Endothelial cell of umbilical vein (primary cell): Measurements from ENCODE around the gene ANKMY1. TPM values are rescaled to one million over a fixed set of nuclear protein-coding genes. Genes with fewer than 3 reads are reported as not detected.

Source experiments
- BruUV-seq: library from RNA; stranded (reverse); fragments of 400-500 nt; replicated peaks from 2 replicates; lab custom pipeline; 2021; lab: Mats Ljungman, UMichigan
- CTCF ChIA-PET: fragments of 300-600, 350-600 bp; sonication (Branson Sonifier 250); formaldehyde crosslinking; loops from one replicate; lab custom pipeline; 2021; ENCODE audit warnings: antibody characterized with exemption, inconsistent platforms; lab: Charles Lee
- POLR2A ChIA-PET: fragments of 300-600, 350-600 bp; sonication (Branson Sonifier 250); formaldehyde crosslinking; loops from one replicate; lab custom pipeline; 2021; ENCODE audit warnings: antibody characterized with exemption, inconsistent platforms; lab: Charles Lee
- DNase-seq: peaks from one replicate; pipeline ENCODE4 v3.0.0-alpha.2; 2011; ENCODE audit warnings: low read depth, low spot score
- FAIRE-seq: peaks from 2 replicates; lab custom pipeline; 2011; peaks lifted over from hg19 to GRCh38; lab: Jason Lieb, UNC
- H2AFZ ChIP-seq: 2 replicates; pipeline ENCODE4 v1.6.0; 2012; ENCODE audit warnings: low read depth, low read length, control low read depth, inconsistent platforms
- H3K27ac ChIP-seq: 2 replicates; pipeline ENCODE4 v1.5.1; 2011; ENCODE audit warnings: low read depth, mild to moderate bottlenecking, control low read depth, low read length, moderate library complexity; ENCODE audit not compliant: insufficient read depth
- H3K27me3 ChIP-seq, 2 experiments: 2 replicates each; pipeline versions ENCODE4 v1.6.0 to v1.6.1; 2011; ENCODE audit warnings: low read length in 2 of 2, mixed read lengths in 1 of 2; ENCODE audit not compliant: control insufficient read depth in 2 of 2, insufficient read depth in 2 of 2
- H3K36me3 ChIP-seq, 2 experiments: 2 replicates in 1 of 2; 3 replicates in 1 of 2; pipeline ENCODE4 v1.5.1; 2011; ENCODE audit warnings: low read length in 2 of 2, mild to moderate bottlenecking in 1 of 2, moderate library complexity in 1 of 2; ENCODE audit not compliant: control insufficient read depth in 2 of 2, insufficient read depth in 2 of 2; ENCODE audit errors: extremely low read depth in 1 of 2
- H3K4me1 ChIP-seq: 3 replicates; pipeline ENCODE4 v1.5.1; 2011; ENCODE audit warnings: mild to moderate bottlenecking, low read length; ENCODE audit not compliant: control insufficient read depth, insufficient read depth; ENCODE audit errors: extremely low read depth
- H3K4me2 ChIP-seq: 2 replicates; pipeline ENCODE4 v1.6.1; 2011; ENCODE audit warnings: low read length, control low read depth, mixed read lengths; ENCODE audit not compliant: insufficient read depth
- H3K4me3 ChIP-seq, 3 experiments: fragments of 200-600 bp in 1 of 3; sonication (generic), shearing (Covaris generic) in 1 of 3; replicated peaks in 1 of 3; 2 replicates each; pipeline ENCODE4 v1.5.1; 2011 to 2016; ENCODE audit warnings: control low read depth in 3 of 3, low read length in 3 of 3, mild to moderate bottlenecking in 2 of 3, inconsistent platforms in 1 of 3, low read depth in 1 of 3, moderate library complexity in 1 of 3; ENCODE audit not compliant: insufficient read depth in 1 of 3
- H3K79me2 ChIP-seq: 2 replicates; pipeline ENCODE4 v1.6.0; 2012; ENCODE audit warnings: low read length, inconsistent platforms; ENCODE audit not compliant: control insufficient read depth, insufficient read depth
- H3K9ac ChIP-seq: replicated peaks from 2 replicates; pipeline ENCODE3; 2011; ENCODE audit warnings: low read length, control low read depth; ENCODE audit not compliant: insufficient read depth; ENCODE audit errors: extremely low read depth
- H3K9me1 ChIP-seq: replicated peaks from 3 replicates; pipeline ENCODE4 v1.6.0; 2011; ENCODE audit warnings: mild to moderate bottlenecking, low read length; ENCODE audit not compliant: control insufficient read depth, insufficient read depth; ENCODE audit errors: extremely low read depth
- H3K9me3 ChIP-seq: replicated peaks from 2 replicates; pipeline ENCODE4 v1.5.1; 2012; ENCODE audit warnings: low read length, inconsistent platforms; ENCODE audit not compliant: control insufficient read depth, insufficient read depth
- H4K20me1 ChIP-seq: replicated peaks from 2 replicates; pipeline ENCODE3; 2011; ENCODE audit warnings: mild to moderate bottlenecking, low read length; ENCODE audit not compliant: control insufficient read depth, insufficient read depth; ENCODE audit errors: extremely low read depth
- CTCF ChIP-seq, 2 donors: IDR thresholded peaks; 1 replicate in 1 of 2; 2 replicates in 1 of 2; pipeline ENCODE4 v1.5.1; 2011; ENCODE audit warnings: low read length in 2 of 2, mild to moderate bottlenecking in 2 of 2, moderate library complexity in 2 of 2, control low read depth in 1 of 2, inconsistent platforms in 1 of 2, low read depth in 1 of 2; ENCODE audit not compliant: insufficient read depth in 1 of 2; ENCODE audit errors: extremely low read depth in 1 of 2
- EZH2 ChIP-seq: IDR thresholded peaks from 2 replicates; pipeline ENCODE4 v1.6.1; 2012; ENCODE audit warnings: borderline replicate concordance, low read depth, mild to moderate bottlenecking, moderate library complexity, low read length, inconsistent platforms; ENCODE audit not compliant: severe bottlenecking
- FOS ChIP-seq: IDR thresholded peaks from 2 replicates; pipeline ENCODE4 v1.6.1; 2011; ENCODE audit warnings: mild to moderate bottlenecking, low read length, moderate library complexity, borderline replicate concordance; ENCODE audit not compliant: insufficient read depth
- GATA2 ChIP-seq: IDR thresholded peaks from 2 replicates; pipeline ENCODE4 v1.7.0; 2011; ENCODE audit warnings: low read depth, mild to moderate bottlenecking, moderate library complexity, mixed read lengths, low read length; ENCODE audit not compliant: insufficient read length, insufficient read depth
- JUN ChIP-seq: IDR thresholded peaks from 2 replicates; pipeline ENCODE4 v1.6.1; 2011; ENCODE audit warnings: borderline replicate concordance, low read depth; ENCODE audit not compliant: insufficient read length, insufficient read depth
- MAX ChIP-seq: IDR thresholded peaks from 2 replicates; pipeline ENCODE4 v1.6.1; 2011; ENCODE audit not compliant: insufficient read depth, insufficient read length
- MYC ChIP-seq: IDR thresholded peaks from one replicate; pipeline ENCODE4 v1.6.1; 2011; ENCODE audit warnings: mild to moderate bottlenecking, low read depth, low read length
- POLR2A ChIP-seq: IDR thresholded peaks from 2 replicates; pipeline ENCODE4 v1.6.1; 2012; ENCODE audit warnings: low read depth, mild to moderate bottlenecking, control low read depth, low read length
- POLR2AphosphoS5 ChIP-seq: IDR thresholded peaks from 2 replicates; pipeline ENCODE4 v1.6.1; 2012; ENCODE audit warnings: low read depth, mild to moderate bottlenecking, control low read depth, low read length, moderate library complexity; ENCODE audit not compliant: insufficient read depth
- dilution Hi-C: fragments of 300-500 bp; cut with MboI; formaldehyde crosslinking; loops from one replicate; pipeline ENCODE4 v1.15.0; 2019; ENCODE audit warnings: low sequenced_read_pairs; ENCODE audit not compliant: extremely low pct_ligation_motif_present
- intact Hi-C: fragments of 100-400 bp; cut with micrococcal nuclease; formaldehyde crosslinking; loops from one replicate; pipeline ENCODE4 v1.10.0; 2022
- polyA plus RNA-seq, 4 experiments: library from polyadenylated mRNA; depleted of rRNA in 3 of 4; stranded (reverse) in 3 of 4; unstranded in 1 of 4; fragments of >200 nt; gene quantifications; 2 replicates each; pipeline versions ENCODE4 v1.2.1 to v1.2.3, GENCODE V29; 2011 to 2012; ENCODE audit warnings: missing spikeins in 1 of 4
- total RNA-seq: library from RNA; stranded (reverse); gene quantifications from 2 replicates; pipeline ENCODE4 v1.2.3, GENCODE V29; 2021

Gene ANKMY1
- total and polyA plus RNA-seq, 2 donors (not counting 3 experiments of a cell fraction or from before 2014, with no cell fraction given) = 9.0 to 16.0 TPM

GRCh38 chr2:240530181-240530580 lies 27.6 kb downstream of the ANKMY1 start:
- H3K9me1 ChIP-seq = no peaks in the 10 kb centered on the region
- H3K36me3 ChIP-seq = peaks cover 0 to 2% of the 10 kb centered on the region in 2 experiments
- no peaks in the 10 kb centered on the region for H3K4me1 ChIP-seq
- H3K4me2 ChIP-seq = no peak overlapping the region
- no peaks in the 10 kb centered on the region for H4K20me1 ChIP-seq
- no peaks in the 10 kb centered on the region for H3K27me3 ChIP-seq
- ChIA-PET POLR2A (no interaction called here), CTCF (no interaction called here)
- H3K4me3 ChIP-seq = no peak overlapping the region
- no peaks in the 10 kb centered on the region for H3K79me2 ChIP-seq
- H2AFZ ChIP-seq = no peak overlapping the region
- no peak overlapping the region for H3K9ac ChIP-seq
- FAIRE-seq (no peak), DNase-seq (no peak)
- dilution Hi-C loops (no loop called here), intact Hi-C loops (no loop called here)
- no TSS peak for BruUV-seq
- no peak overlapping the region for H3K27ac ChIP-seq
- TF ChIP-seq POLR2A (no peak), CTCF (IDR thresholded peaks at IDR 0.05; ENCODE audit: extremely low read depth in 1 of 2, insufficient read depth in 1 of 2, low read depth in 1 of 2, low read length in 2 of 2) (no peak), POLR2AphosphoS5 (no peak), GATA2 (no peak), JUN (no peak), MYC (no peak), EZH2 (no peak), FOS (no peak), MAX (no peak)
- H3K9me3 ChIP-seq = peaks cover under 1% of the 10 kb centered on the region
